Chondrocyte (in vitro differentiated cells): ENCODE measurements around the gene NAALADL2. TPM values are rescaled to one million over a fixed set of nuclear protein-coding genes. Genes with fewer than 3 reads are reported as not detected.

Experiments used
- DNase-seq: peaks from one replicate; pipeline ENCODE4 v3.0.0; 2021; ENCODE audit warnings: mixed read lengths, low spot score
- H3K27ac Mint-ChIP-seq: one replicate; pipeline ENCODE4 v1.8.0; 2021; ENCODE audit warnings: mild to moderate bottlenecking, moderate library complexity, mixed read lengths; ENCODE audit not compliant: unreplicated experiment
- H3K27me3 Mint-ChIP-seq: 2 replicates; pipeline ENCODE4 v1.8.0; 2021; ENCODE audit warnings: low read depth, mixed read lengths
- H3K36me3 Mint-ChIP-seq: 2 replicates; pipeline ENCODE4 v1.8.0; 2021; ENCODE audit warnings: low read depth, mixed read lengths
- H3K4me1 Mint-ChIP-seq: 2 replicates; pipeline ENCODE4 v1.8.0; 2021; ENCODE audit warnings: low read depth, mild to moderate bottlenecking, mixed read lengths
- H3K4me3 Mint-ChIP-seq: one replicate; pipeline ENCODE4 v1.8.0; 2021; ENCODE audit warnings: mild to moderate bottlenecking, moderate library complexity, mixed read lengths; ENCODE audit not compliant: unreplicated experiment
- H3K9me3 Mint-ChIP-seq: 2 replicates; pipeline ENCODE4 v1.8.0; 2021; ENCODE audit warnings: low read depth, mixed read lengths
- total RNA-seq: library from RNA; stranded (reverse); gene quantifications from 3 replicates; pipeline ENCODE4 v1.2.1, GENCODE V29; 2021
- TF ChIP-seq, protein P1 (sequence below): fragments of 200-600 bp; sonication (generic); IDR thresholded peaks from 2 replicates; pipeline ENCODE4 v1.5.0; 2021; ENCODE audit warnings: antibody characterized with exemption, mild to moderate bottlenecking, moderate library complexity

NAALADL2 gene
- total RNA-seq, 1 donor from 2014 or later: 8.0 TPM

DNA sequence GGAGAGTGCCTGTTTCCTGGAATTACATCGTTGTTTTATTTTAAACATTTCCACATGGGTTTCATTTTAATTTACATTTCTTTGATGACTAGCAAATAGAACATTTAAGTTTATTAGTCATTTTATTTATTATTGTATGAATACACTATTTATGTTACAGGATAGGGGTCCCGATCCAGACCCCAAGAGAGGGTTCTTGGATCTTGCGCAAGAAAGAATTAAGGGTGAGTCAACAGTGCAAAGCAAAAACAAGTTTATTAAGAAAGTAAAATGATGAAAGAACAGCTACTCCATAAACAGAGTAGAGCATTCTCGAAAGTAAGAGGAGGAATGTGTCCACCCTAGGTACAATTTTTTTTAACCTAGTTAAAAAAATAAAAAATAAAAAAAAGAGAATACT, 539.5 kb downstream of the NAALADL2 start:
- DNase-seq: no peak
- peaks cover 3% of the 10 kb centered on the region for H3K4me1 Mint-ChIP-seq
- no peaks in the 10 kb centered on the region for H3K36me3 Mint-ChIP-seq
- H3K27ac Mint-ChIP-seq: no peak overlapping the region
- H3K27me3 Mint-ChIP-seq: no peaks in the 10 kb centered on the region
- H3K9me3 Mint-ChIP-seq: no peaks in the 10 kb centered on the region
- TF ChIP-seq, protein P1, sequence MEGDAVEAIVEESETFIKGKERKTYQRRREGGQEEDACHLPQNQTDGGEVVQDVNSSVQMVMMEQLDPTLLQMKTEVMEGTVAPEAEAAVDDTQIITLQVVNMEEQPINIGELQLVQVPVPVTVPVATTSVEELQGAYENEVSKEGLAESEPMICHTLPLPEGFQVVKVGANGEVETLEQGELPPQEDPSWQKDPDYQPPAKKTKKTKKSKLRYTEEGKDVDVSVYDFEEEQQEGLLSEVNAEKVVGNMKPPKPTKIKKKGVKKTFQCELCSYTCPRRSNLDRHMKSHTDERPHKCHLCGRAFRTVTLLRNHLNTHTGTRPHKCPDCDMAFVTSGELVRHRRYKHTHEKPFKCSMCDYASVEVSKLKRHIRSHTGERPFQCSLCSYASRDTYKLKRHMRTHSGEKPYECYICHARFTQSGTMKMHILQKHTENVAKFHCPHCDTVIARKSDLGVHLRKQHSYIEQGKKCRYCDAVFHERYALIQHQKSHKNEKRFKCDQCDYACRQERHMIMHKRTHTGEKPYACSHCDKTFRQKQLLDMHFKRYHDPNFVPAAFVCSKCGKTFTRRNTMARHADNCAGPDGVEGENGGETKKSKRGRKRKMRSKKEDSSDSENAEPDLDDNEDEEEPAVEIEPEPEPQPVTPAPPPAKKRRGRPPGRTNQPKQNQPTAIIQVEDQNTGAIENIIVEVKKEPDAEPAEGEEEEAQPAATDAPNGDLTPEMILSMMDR: no peak
- no peak overlapping the region for H3K4me3 Mint-ChIP-seq

GRCh38 chr3:175399156-175399840, 540.2 kb downstream of the NAALADL2 start:
- Mint-ChIP-seq H3K9me3 (no peaks in the 10 kb centered on the region), H3K4me3 (no peak overlapping the region), H3K4me1 (peaks cover 3% of the 10 kb centered on the region), H3K27ac (no peak overlapping the region), H3K36me3 (no peaks in the 10 kb centered on the region), H3K27me3 (no peaks in the 10 kb centered on the region)
- TF ChIP-seq, protein P1: no peak
- no peak for DNase-seq

DNA sequence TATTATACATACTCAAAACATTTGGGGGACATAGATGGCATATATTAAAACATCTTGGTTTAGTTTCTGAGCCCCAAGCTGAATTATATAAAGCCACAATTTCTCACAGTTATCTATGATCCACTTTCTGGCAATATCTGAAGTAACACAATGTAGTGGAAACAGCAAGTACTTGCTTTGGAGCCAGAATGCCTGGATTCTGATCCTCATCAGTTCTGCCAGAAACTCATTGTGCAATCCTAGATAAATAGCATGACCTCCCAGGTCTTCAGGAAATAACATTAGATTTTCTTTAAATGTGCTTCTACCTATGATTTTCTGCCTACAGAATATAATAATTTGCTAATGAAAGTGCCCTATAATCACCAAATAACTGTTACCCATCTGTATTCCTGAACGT, 544.9 kb downstream of the NAALADL2 start:
- DNase-seq: no peak
- no peaks in the 10 kb centered on the region for H3K36me3 Mint-ChIP-seq
- no peaks in the 10 kb centered on the region for H3K9me3 Mint-ChIP-seq
- H3K27me3 Mint-ChIP-seq: no peaks in the 10 kb centered on the region
- H3K4me1 Mint-ChIP-seq: no peaks in the 10 kb centered on the region
- TF ChIP-seq, protein P1: no peak
- H3K4me3 Mint-ChIP-seq: no peak overlapping the region
- no peak overlapping the region for H3K27ac Mint-ChIP-seq

GRCh38 chr3:175404621-175405020, 545.5 kb downstream of the NAALADL2 start:
- H3K9me3 Mint-ChIP-seq: no peaks in the 10 kb centered on the region
- H3K4me3 Mint-ChIP-seq: no peak overlapping the region
- no peak overlapping the region for H3K27ac Mint-ChIP-seq

GRCh38 chr3:175410251-175410650, 551.1 kb downstream of the NAALADL2 start:
- Mint-ChIP-seq H3K4me1 (no peaks in the 10 kb centered on the region), H3K36me3 (no peaks in the 10 kb centered on the region), H3K9me3 (no peaks in the 10 kb centered on the region), H3K27me3 (no peaks in the 10 kb centered on the region), H3K4me3 (no peak overlapping the region), H3K27ac (no peak overlapping the region)
- TF ChIP-seq, protein P1: no peak
- no peak for DNase-seq

More at GRCh38 chr3:175404621-175405020, 545.5 kb downstream of the NAALADL2 start:
- no peak for DNase-seq
- Mint-ChIP-seq H3K36me3 (no peaks in the 10 kb centered on the region), H3K27me3 (no peaks in the 10 kb centered on the region), H3K4me1 (no peaks in the 10 kb centered on the region)
- TF ChIP-seq, protein P1: no peak
